Hepatocyte (in vitro differentiated cells): ENCODE measurements around the gene TMEM174. TPM values are rescaled to one million over a fixed set of nuclear protein-coding genes. Genes with fewer than 3 reads are reported as not detected.

Experiments used
- DNase-seq: peaks from one replicate; pipeline ENCODE4 v3.0.0-alpha.2; 2016; ENCODE audit warnings: low spot score
- H2AFZ ChIP-seq: fragments of 200-600 bp; sonication (generic); 2 replicates; pipeline ENCODE4 v1.6.0; 2016; ENCODE audit warnings: antibody characterized with exemption, mild to moderate bottlenecking
- H3K27ac ChIP-seq: fragments of 200-600 bp; sonication (generic); 2 replicates; pipeline ENCODE4 v1.5.1; 2016; ENCODE audit warnings: mild to moderate bottlenecking
- H3K27me3 ChIP-seq: fragments of 200-600 bp; sonication (generic); 2 replicates; pipeline ENCODE4 v1.6.1; 2016
- H3K36me3 ChIP-seq: fragments of 200-600 bp; sonication (generic); replicated peaks from 2 replicates; pipeline ENCODE4 v1.5.1; 2016; ENCODE audit warnings: low read depth; ENCODE audit not compliant: insufficient read depth
- H3K4me1 ChIP-seq: fragments of 200-600 bp; sonication (generic); 2 replicates; pipeline ENCODE4 v1.5.1; 2016; ENCODE audit warnings: mild to moderate bottlenecking, moderate library complexity; ENCODE audit not compliant: insufficient read depth
- H3K4me2 ChIP-seq: fragments of 200-600 bp; sonication (generic); 2 replicates; pipeline ENCODE4 v1.6.0; 2016
- H3K4me3 ChIP-seq: fragments of 200-600 bp; sonication (generic); 2 replicates; pipeline ENCODE4 v1.5.1; 2016; ENCODE audit warnings: mild to moderate bottlenecking
- H3K79me2 ChIP-seq: fragments of 200-600 bp; sonication (generic); 2 replicates; pipeline ENCODE4 v1.6.0; 2017; ENCODE audit warnings: mild to moderate bottlenecking
- H3K9me2 ChIP-seq: fragments of 200-600 bp; sonication (generic); replicated peaks from 2 replicates; pipeline ENCODE4 v1.6.0; 2017; ENCODE audit warnings: mild to moderate bottlenecking; ENCODE audit not compliant: insufficient read depth
- H3K9me3 ChIP-seq: fragments of 200-600 bp; sonication (generic); 2 replicates; pipeline ENCODE4 v1.5.1; 2016; ENCODE audit warnings: low read depth, mild to moderate bottlenecking
- H4K20me1 ChIP-seq: fragments of 200-600 bp; sonication (generic); 2 replicates; pipeline ENCODE4 v1.6.0; 2016; ENCODE audit warnings: mild to moderate bottlenecking; ENCODE audit not compliant: insufficient read depth, poor library complexity, severe bottlenecking
- CTCF ChIP-seq: fragments of 200-600 bp; sonication (generic); IDR thresholded peaks from 2 replicates; pipeline ENCODE4 v1.5.1; 2016; ENCODE audit warnings: antibody characterized with exemption, mild to moderate bottlenecking; ENCODE audit not compliant: poor library complexity
- EZH2 ChIP-seq: fragments of 200-600 bp; sonication (generic); IDR thresholded peaks from 2 replicates; pipeline ENCODE4 v1.6.1; 2016; ENCODE audit warnings: antibody characterized with exemption, mild to moderate bottlenecking, borderline replicate concordance
- EZH2phosphoT487 ChIP-seq: fragments of 200-600 bp; sonication (generic); IDR thresholded peaks from one replicate; pipeline ENCODE4 v1.6.1; 2018; ENCODE audit warnings: antibody characterized with exemption, mild to moderate bottlenecking, low read depth, moderate library complexity; ENCODE audit not compliant: unreplicated experiment, severe bottlenecking
- WGBS: methylation state at CpG from one replicate; pipeline ENCODE4 v1.1.6; 2016; ENCODE audit warnings: low lambda C conversion rate; ENCODE audit errors: missing lambda C conversion rate; 5-methylcytosine and 5-hydroxymethylcytosine counted together
- polyA plus RNA-seq: library from polyadenylated mRNA; unstranded; fragments of >200 nt; fragmentation: Nextera tagmentation; extraction: Ambion mirVana; gene quantifications from 2 replicates; pipeline ENCODE4 v1.2.1, GENCODE V29; 2016
- total RNA-seq: library from RNA; depleted of rRNA; stranded (reverse); fragments of >200 nt; gene quantifications from 2 replicates; pipeline ENCODE4 v1.2.3, GENCODE V29; 2014

The TMEM174 gene
- total RNA-seq (not detected in 2 replicates), polyA plus RNA-seq (not detected in 2 replicates)

GRCh38 chr5:73172951-73173350 is at the start of gene TMEM174:
Gene TMEM174, plus strand, starts transcription at chr5:73173193. Its CDS starts 51 bp downstream, at chr5:73173244.
- no peak for TF ChIP-seq CTCF
- TF ChIP-seq EZH2phosphoT487 = no peak
- TF ChIP-seq EZH2 = no peak
- Histone ChIP-seq H3K4me3 (no peak within 1 kb of the TSS), H3K9me3 (no peaks in the 10 kb centered on the region), H4K20me1 (no peaks in the 10 kb centered on the region), H3K4me1 (no peaks in the 10 kb centered on the region), H3K36me3 (no peaks in the 10 kb centered on the region), H3K9me2 (no peaks in the 10 kb centered on the region), H3K79me2 (no peaks in the 10 kb centered on the region), H3K27me3 (no peaks in the 10 kb centered on the region), H2AFZ (no peak within 1 kb of the TSS), H3K27ac (no peak within 1 kb of the TSS), H3K4me2 (no peak within 1 kb of the TSS)
- 96% methylated on average over 5 of the region's 5 CpGs for WGBS
- DNase-seq = no peak

- no peak overlapping the region for H3K4me2 ChIP-seq
- no peaks in the 10 kb centered on the region for H3K9me2 ChIP-seq
- 83% methylated on average over 4 of the region's 4 CpGs for WGBS
- no peak for DNase-seq
- H3K4me1 ChIP-seq = peaks cover 6% of the 10 kb centered on the region
- no peak overlapping the region for H2AFZ ChIP-seq
- H3K4me3 ChIP-seq = no peak overlapping the region
- no peaks in the 10 kb centered on the region for H3K9me3 ChIP-seq
- no peaks in the 10 kb centered on the region for H4K20me1 ChIP-seq
- H3K27ac ChIP-seq = no peak overlapping the region
- TF ChIP-seq EZH2phosphoT487 (no peak), CTCF (no peak), EZH2 (no peak)
- H3K27me3 ChIP-seq = peaks cover 26% of the 10 kb centered on the region
- H3K79me2 ChIP-seq = no peaks in the 10 kb centered on the region
- H3K36me3 ChIP-seq = no peaks in the 10 kb centered on the region
Measured at GRCh38 chr5:73125289-73125688, 47.7 kb upstream of the TMEM174 start.

GRCh38 chr5:73126381-73126780 is 46.6 kb upstream of the TMEM174 start:
- H3K4me3 ChIP-seq = no peak overlapping the region
- no peak overlapping the region for H2AFZ ChIP-seq
- H3K79me2 ChIP-seq = no peaks in the 10 kb centered on the region
- H3K27me3 ChIP-seq = peaks cover 20% of the 10 kb centered on the region
- no peaks in the 10 kb centered on the region for H3K9me3 ChIP-seq
- no peaks in the 10 kb centered on the region for H4K20me1 ChIP-seq
- H3K27ac ChIP-seq = no peak overlapping the region
- TF ChIP-seq EZH2phosphoT487 = no peak
- no peak for TF ChIP-seq CTCF
- TF ChIP-seq EZH2 = no peak
- no peak for DNase-seq
- H3K4me1 ChIP-seq = no peaks in the 10 kb centered on the region
- H3K9me2 ChIP-seq = no peaks in the 10 kb centered on the region
- H3K4me2 ChIP-seq = no peak overlapping the region
- no peaks in the 10 kb centered on the region for H3K36me3 ChIP-seq
- WGBS = 75% methylated on average over 4 of the region's 4 CpGs

- DNase-seq = no peak
Measured at GRCh38 chr5:73126957-73127356, 46.0 kb upstream of the TMEM174 start.

More at GRCh38 chr5:73126957-73127356, 46.0 kb upstream of the TMEM174 start:
- no peaks in the 10 kb centered on the region for H3K36me3 ChIP-seq
- H2AFZ ChIP-seq = no peak overlapping the region
- H3K27me3 ChIP-seq = peaks cover 14% of the 10 kb centered on the region
- no peaks in the 10 kb centered on the region for H4K20me1 ChIP-seq
- no peaks in the 10 kb centered on the region for H3K4me1 ChIP-seq
- H3K4me2 ChIP-seq = no peak overlapping the region
- H3K4me3 ChIP-seq = no peak overlapping the region
- 86% methylated on average over 1 of the region's 1 CpG for WGBS
- no peaks in the 10 kb centered on the region for H3K9me2 ChIP-seq
- no peak overlapping the region for H3K27ac ChIP-seq
- no peak for TF ChIP-seq EZH2
- TF ChIP-seq EZH2phosphoT487 = no peak
- no peak for TF ChIP-seq CTCF
- no peaks in the 10 kb centered on the region for H3K79me2 ChIP-seq
- no peaks in the 10 kb centered on the region for H3K9me3 ChIP-seq
